Duodenal mucosa (tissue), 2 donors: ENCODE data around the gene ZNF48.
A peak's percentile ranks its signal among the peaks of the same experiment; 100 is the strongest.

ENCODE experiments used
- H3K27ac ChIP-seq: one replicate; pipeline ENCODE4 v1.7.0; 2013; ENCODE audit warnings: low read depth, low read length
- H3K27me3 ChIP-seq, 2 donors: one replicate each; pipeline ENCODE4 v1.7.0; 2013; ENCODE audit warnings: low read length in 2 of 2, control low read depth in 1 of 2; ENCODE audit not compliant: insufficient read depth in 2 of 2, control insufficient read depth in 1 of 2
- H3K36me3 ChIP-seq, 2 donors: one replicate each; pipeline ENCODE4 v1.7.0; 2013; ENCODE audit warnings: low read length in 2 of 2, control low read depth in 1 of 2; ENCODE audit not compliant: insufficient read depth in 2 of 2, control insufficient read depth in 1 of 2
- H3K4me1 ChIP-seq, 2 donors: one replicate each; pipeline ENCODE4 v1.7.0; 2013; ENCODE audit warnings: low read length in 2 of 2, control low read depth in 1 of 2; ENCODE audit not compliant: insufficient read depth in 2 of 2, control insufficient read depth in 1 of 2
- H3K4me3 ChIP-seq, 2 donors: one replicate each; pipeline ENCODE4 v1.7.0; 2013; ENCODE audit warnings: low read length in 2 of 2, low read depth in 1 of 2
- H3K9ac ChIP-seq, 2 donors: one replicate each; pipeline ENCODE4 v1.7.0; 2013; ENCODE audit warnings: low read length in 2 of 2, low read depth in 1 of 2
- H3K9me3 ChIP-seq, 2 donors: one replicate each; pipeline ENCODE4 v1.7.0; 2013; ENCODE audit warnings: low read length in 2 of 2, control low read depth in 1 of 2; ENCODE audit not compliant: control insufficient read depth in 1 of 2

ZNF48 gene

DNA sequence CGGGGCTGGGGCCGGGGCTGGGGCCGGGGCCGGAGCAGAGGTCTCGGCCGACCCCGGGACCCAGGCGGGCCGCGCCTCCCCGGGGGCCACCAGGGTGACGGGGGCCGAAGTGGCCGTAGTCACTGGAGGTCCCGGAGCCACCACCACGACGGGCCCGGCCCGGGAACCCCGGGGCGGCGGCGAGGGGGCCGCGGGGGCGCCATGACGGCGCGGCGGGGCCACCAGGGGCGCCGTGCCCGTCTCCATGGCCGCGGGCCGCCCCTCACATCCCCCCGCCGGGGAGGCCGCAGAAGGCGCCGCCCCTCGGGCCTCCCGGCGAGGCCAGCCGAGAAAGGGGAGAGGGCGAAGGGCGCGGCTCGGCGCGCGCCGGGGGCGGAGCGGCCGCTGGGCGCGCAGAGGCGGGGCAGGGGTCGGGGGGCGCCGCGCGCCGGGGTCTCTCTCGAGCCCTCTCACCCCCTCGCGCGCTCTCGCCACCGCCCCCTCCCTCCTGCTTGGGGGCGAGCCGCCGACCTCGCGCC is 25.2 kb upstream of the ZNF48 start:
- Histone ChIP-seq H3K27me3 (no peaks in the 10 kb centered on the region), H3K9me3 (no peaks in the 10 kb centered on the region), H3K36me3 (peaks cover 5 to 9% of the 10 kb centered on the region in 2 donors), H3K4me3 (peak overlapping the region; percentile 74 to 90), H3K9ac (peak overlapping the region in 1 of 2 donors; percentile 86), H3K4me1 (peaks cover 24 to 25% of the 10 kb centered on the region in 2 donors), H3K27ac (no peak overlapping the region)

DNA sequence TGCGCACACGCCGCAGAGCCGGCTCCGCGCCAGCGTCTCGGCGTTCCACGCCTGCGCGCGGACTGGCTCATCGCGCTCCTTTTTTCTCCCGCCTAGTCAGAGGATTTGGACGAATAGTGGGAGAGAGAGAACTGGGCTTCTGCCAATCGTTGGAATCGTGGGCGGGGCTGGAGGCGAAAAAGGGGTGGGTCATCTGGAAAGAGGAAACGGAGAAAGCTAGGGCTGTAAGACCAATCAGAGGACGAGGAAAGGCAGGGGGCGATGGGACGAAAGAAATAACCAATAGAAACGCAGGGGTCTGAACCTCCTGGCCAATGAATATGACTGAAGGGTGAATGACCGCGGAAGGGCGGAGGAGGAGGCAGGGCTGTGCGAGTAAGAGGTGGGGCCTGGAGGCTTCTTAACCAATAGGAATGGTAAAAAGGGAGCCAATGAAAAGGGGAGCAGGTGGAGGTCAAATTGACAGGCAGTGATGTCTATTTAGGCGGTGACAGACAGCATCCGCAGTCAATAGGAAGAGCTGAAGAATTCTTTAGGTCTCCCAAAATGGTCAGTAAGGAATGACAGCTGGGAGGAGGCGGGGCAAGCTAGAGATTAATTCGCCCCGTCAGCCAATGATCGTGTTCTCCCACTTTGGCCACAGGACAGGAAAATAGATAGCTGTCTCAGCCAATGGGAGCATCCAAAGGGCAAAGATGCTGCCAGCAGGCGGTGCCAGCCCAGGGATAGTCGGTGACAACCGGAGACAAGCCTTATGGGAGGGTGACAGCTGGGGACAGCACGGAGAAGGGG is 24.6 kb upstream of the ZNF48 start, which contains the start of gene TBC1D10B:
TBC1D10B (minus strand) TSS at position 39 of the 792 bp plus-strand sequence. CDS start 311 bp downstream, outside the sequence.
- peaks cover 24 to 25% of the 10 kb centered on the region in 2 donors for H3K4me1 ChIP-seq
- no peaks in the 10 kb centered on the region for H3K9me3 ChIP-seq
- H3K9ac ChIP-seq, result peak within 1 kb of the TSS; percentile 86
- H3K27ac ChIP-seq, result peak within 1 kb of the TSS; percentile 85
- H3K27me3 ChIP-seq, result no peaks in the 10 kb centered on the region
- peak within 1 kb of the TSS; percentile 74 to 90 for H3K4me3 ChIP-seq
- H3K36me3 ChIP-seq, result peaks cover under 1 to 3% of the 10 kb centered on the region in 2 donors

DNA sequence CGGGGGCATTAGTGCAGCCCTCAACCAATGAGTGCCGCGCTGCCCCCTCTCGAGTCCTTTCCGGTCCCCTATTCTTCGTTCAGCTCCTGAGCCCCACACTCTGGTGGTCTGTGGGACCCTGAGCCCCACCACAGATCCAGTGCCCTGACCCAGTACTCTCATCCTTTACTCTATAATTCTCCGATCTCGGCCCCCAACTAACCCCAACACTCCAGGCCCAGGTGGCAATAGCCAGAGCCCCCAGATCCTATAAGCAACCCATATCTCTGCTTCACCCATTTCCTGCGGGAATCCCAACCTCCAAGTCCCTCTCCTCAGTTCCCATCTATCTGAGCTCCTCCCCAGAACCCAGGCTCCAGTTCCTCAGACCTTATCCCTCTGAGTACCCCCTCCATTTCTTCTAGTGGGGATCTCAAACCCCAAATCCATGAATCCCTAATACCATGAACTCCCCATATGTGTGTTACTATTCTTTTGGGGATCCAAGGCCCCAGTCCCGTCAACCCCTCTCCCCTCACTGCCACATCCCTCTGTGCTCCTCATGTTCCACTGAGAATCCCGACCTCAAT is 23.9 kb upstream of the ZNF48 start:
- Histone ChIP-seq H3K27ac (peak overlapping the region; percentile 85), H3K36me3 (no peaks in the 10 kb centered on the region), H3K4me3 (peak overlapping the region; percentile 70 to 74), H3K27me3 (no peaks in the 10 kb centered on the region), H3K9ac (peak overlapping the region; percentile 71 to 82), H3K4me1 (peaks cover 24 to 25% of the 10 kb centered on the region in 2 donors), H3K9me3 (no peaks in the 10 kb centered on the region)

DNA sequence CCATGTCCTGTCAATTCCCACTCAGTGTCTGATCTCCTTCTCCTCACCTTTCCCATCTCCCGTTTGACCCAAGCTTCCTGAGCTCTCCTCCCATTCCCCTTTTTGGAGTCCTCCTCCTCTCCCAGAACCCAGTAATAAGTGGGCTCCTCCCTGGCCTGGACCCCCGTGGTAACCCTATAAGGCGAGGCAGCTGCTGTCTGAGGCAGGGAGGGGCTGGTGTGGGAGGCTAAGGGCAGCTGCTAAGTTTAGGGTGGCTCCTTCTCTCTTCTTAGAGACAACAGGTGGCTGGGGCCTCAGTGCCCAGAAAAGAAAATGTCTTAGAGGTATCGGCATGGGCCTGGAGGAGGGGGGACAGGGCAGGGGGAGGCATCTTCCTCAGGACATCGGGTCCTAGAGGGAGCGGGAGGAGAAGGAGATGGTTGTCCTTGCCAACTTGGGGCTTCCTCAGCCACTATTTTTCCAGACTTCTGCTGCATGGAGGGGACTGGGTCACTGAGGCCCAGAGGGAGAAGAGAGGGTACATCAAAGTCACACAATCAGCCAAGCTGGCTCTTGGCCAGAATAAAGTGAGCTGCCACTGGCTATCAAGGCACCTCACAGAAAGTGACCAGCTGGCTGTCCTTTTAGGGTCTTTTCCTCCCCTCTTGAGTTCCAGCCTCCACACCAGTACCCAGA is 23.0 kb upstream of the ZNF48 start:
- peaks cover 20 to 29% of the 10 kb centered on the region in 2 donors for H3K4me1 ChIP-seq
- no peak overlapping the region for H3K4me3 ChIP-seq
- no peaks in the 10 kb centered on the region for H3K27me3 ChIP-seq
- no peaks in the 10 kb centered on the region for H3K36me3 ChIP-seq
- H3K27ac ChIP-seq, result no peak overlapping the region
- no peaks in the 10 kb centered on the region for H3K9me3 ChIP-seq
- peak overlapping the region; percentile 27 to 71 for H3K9ac ChIP-seq

DNA sequence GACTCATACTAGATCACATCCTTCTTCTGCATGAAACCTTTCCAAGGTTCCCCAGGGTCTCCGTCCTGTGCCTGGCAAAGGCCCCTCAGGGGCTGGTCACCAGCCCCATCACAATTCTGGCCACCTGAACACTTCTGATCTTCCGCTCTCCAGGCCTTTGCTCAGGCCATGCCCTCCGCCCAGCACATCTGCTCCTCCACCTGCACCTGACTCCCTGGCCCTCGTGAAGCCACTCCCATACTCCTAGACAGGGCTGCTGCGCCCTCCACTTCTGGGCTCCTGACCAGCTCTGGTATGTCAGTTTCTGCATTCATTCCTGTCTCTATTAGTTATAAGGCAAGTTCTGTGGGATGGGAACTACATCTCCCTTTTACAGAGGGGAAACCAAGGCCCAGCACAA is 22.5 kb upstream of the ZNF48 start:
- no peaks in the 10 kb centered on the region for H3K9me3 ChIP-seq
- H3K27ac ChIP-seq, result no peak overlapping the region
- no peak overlapping the region for H3K4me3 ChIP-seq
- H3K9ac ChIP-seq, result peak overlapping the region in 1 of 2 donors; percentile 27
- H3K27me3 ChIP-seq, result no peaks in the 10 kb centered on the region
- H3K36me3 ChIP-seq, result no peaks in the 10 kb centered on the region
- peaks cover 17 to 27% of the 10 kb centered on the region in 2 donors for H3K4me1 ChIP-seq

DNA sequence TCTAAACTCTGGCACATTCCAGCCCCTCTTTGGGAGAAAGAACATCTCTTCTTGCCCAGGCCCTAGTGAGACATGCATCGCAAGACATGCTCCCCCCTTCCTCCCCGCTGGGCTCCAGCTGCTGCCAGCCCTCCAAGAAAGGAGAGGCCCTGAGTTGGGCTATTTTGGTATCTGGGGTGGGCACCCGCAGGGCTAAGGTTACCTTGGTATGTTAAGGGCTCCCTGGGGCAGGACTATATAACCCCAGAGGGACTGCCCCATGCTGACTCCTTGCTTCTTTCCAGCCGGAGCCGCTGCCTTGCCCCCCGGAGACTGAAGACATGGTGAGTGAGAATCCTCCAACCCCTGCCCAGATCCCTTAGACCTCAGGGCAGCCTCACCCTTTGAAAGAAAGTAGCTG is 20.7 kb upstream of the ZNF48 start, which contains the start of gene MYL11:
MYL11 (plus strand) TSS at position 265 of the 400 bp plus-strand sequence; CDS start at position 321, 56 bp downstream.
- H3K4me3 ChIP-seq, result no peak within 1 kb of the TSS
- H3K27ac ChIP-seq, result no peak within 1 kb of the TSS
- peaks cover 20% of the 10 kb centered on the region in 2 donors for H3K4me1 ChIP-seq
- H3K27me3 ChIP-seq, result no peaks in the 10 kb centered on the region
- H3K9ac ChIP-seq, result no peak within 1 kb of the TSS
- H3K9me3 ChIP-seq, result no peaks in the 10 kb centered on the region
- H3K36me3 ChIP-seq, result no peaks in the 10 kb centered on the region

DNA sequence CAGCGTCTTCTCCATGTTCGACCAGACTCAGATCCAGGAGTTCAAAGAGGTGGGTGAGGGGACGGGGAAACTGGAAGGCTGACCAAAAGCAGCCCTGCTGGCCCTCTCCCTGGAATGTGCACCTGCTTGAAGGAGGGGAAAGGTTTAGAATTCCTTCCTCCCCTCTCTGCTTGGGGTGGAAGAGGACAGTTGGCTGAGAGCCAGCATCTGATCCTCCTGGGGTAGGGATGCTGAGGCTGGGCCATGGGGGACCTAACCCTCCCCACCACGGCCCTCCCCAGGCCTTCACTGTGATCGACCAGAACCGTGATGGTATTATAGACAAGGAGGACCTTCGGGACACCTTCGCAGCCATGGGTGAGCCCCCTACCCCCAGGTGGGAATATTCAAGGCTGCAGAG is 19.4 kb upstream of the ZNF48 start:
- no peak overlapping the region for H3K4me3 ChIP-seq
- no peaks in the 10 kb centered on the region for H3K27me3 ChIP-seq
- no peak overlapping the region for H3K9ac ChIP-seq
- H3K4me1 ChIP-seq, result peaks cover 22 to 24% of the 10 kb centered on the region in 2 donors
- no peak overlapping the region for H3K27ac ChIP-seq
- no peaks in the 10 kb centered on the region for H3K9me3 ChIP-seq
- H3K36me3 ChIP-seq, result no peaks in the 10 kb centered on the region

DNA sequence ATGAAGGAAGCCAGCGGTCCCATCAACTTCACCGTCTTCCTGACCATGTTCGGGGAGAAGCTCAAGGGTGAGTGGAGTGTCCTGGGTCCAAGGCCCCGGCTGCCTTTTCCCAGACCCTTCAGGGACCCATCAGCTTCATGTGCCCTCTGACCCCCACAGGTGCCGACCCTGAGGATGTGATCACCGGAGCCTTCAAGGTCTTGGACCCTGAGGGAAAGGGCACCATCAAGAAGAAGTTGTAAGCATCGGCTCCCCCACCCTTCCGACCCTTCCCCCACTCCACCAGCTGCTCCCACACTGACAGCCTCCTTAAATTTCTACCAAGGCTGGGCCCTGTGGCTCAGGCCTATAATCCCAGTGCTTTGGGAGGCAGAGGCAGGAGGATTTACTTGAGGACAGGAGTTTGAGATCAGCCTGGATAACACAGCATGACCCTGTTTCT is 18.7 kb upstream of the ZNF48 start:
- no peak overlapping the region for H3K9ac ChIP-seq
- no peaks in the 10 kb centered on the region for H3K9me3 ChIP-seq
- H3K27ac ChIP-seq, result no peak overlapping the region
- H3K4me3 ChIP-seq, result no peak overlapping the region
- H3K4me1 ChIP-seq, result peaks cover 24 to 25% of the 10 kb centered on the region in 2 donors
- no peaks in the 10 kb centered on the region for H3K36me3 ChIP-seq
- H3K27me3 ChIP-seq, result no peaks in the 10 kb centered on the region

DNA sequence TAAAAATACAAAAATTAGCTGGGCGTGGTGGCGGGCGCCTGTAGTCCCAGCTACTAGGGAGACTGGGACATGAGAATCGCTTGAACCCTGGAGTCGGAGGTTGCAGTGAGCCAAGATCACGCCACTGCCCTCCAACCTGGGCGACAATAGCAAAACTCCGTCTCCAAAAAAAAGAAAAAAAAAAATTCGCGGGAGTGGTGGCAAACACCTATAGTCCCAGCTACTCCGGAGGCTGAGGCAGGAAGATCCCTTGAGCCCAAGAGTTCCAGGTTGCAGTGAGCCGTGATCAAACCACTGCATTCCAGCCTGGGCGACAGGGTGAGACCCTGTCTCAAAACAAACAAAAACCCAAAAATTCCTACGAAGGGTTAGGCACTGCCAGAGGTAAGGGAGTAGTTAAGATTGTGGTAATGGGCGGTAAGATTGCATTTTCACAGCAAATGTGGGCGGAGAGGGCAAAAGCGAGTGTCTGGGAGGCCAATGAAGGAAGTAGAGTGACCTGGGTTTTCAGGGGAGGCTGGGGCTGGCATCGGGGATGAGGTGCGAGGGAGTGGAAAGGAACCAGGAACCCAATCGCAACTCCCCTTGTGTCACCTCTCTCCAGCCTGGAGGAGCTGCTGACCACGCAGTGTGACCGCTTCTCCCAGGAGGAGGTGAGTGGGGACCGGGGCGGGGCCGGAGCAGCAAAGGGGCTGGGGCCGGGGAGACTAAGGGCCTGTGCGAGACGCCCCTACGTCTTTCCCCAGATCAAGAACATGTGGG is 18.0 kb upstream of the ZNF48 start:
- Histone ChIP-seq H3K9me3 (no peaks in the 10 kb centered on the region), H3K36me3 (no peaks in the 10 kb centered on the region), H3K4me1 (peaks cover 26 to 29% of the 10 kb centered on the region in 2 donors), H3K27me3 (no peaks in the 10 kb centered on the region), H3K27ac (peak overlapping the region; percentile 100), H3K4me3 (peak overlapping the region; percentile 68 to 89), H3K9ac (peak overlapping the region; percentile 88 to 92)
